WTC11 (cell line): ENCODE measurements around the gene TIMP4. TPM values are rescaled to one million over a fixed set of nuclear protein-coding genes. Genes with fewer than 3 reads are reported as not detected.

Source experiments
- ATAC-seq: fragments of 200-7000 bp; cut with Tn5 transposase; 2 replicates; pipeline ENCODE4 v1.10.0; 2021; ENCODE audit warnings: mild to moderate bottlenecking, moderate library complexity
- CTCF ChIA-PET: fragments of 300-600 bp; sonication (Branson Sonifier 250); formaldehyde crosslinking; loops from one replicate; lab custom pipeline; 2021; ENCODE audit warnings: antibody characterized with exemption; lab: Charles Lee
- POLR2A ChIA-PET: fragments of 350-600 bp; sonication (Branson Sonifier 250); formaldehyde crosslinking; loops from one replicate; lab custom pipeline; 2021; ENCODE audit warnings: antibody characterized with exemption; lab: Charles Lee
- DNase-seq: peaks from one replicate; pipeline ENCODE4 v3.0.0; 2021; ENCODE audit warnings: low spot score
- H3K27ac Mint-ChIP-seq: 2 replicates; pipeline ENCODE4 v1.8.0; 2021; ENCODE audit warnings: mixed read lengths
- H3K27me3 Mint-ChIP-seq: 2 replicates; pipeline ENCODE4 v1.8.0; 2021; ENCODE audit warnings: low read depth, mild to moderate bottlenecking, moderate library complexity, mixed read lengths
- H3K36me3 Mint-ChIP-seq: 2 replicates; pipeline ENCODE4 v1.8.0; 2021; ENCODE audit warnings: mixed read lengths
- H3K4me1 Mint-ChIP-seq: 2 replicates; pipeline ENCODE4 v1.8.0; 2022; ENCODE audit warnings: mixed read lengths
- H3K4me3 Mint-ChIP-seq: 2 replicates; pipeline ENCODE4 v1.8.0; 2021; ENCODE audit warnings: mild to moderate bottlenecking, moderate library complexity, mixed read lengths
- H3K9me3 Mint-ChIP-seq: 2 replicates; pipeline ENCODE4 v1.8.0; 2021; ENCODE audit warnings: mixed read lengths
- AFF4 ChIP-seq: sonication (generic); formaldehyde crosslinking; IDR thresholded peaks from 2 replicates; pipeline ENCODE4 v1.8.1; 2023; ENCODE audit warnings: mild to moderate bottlenecking, missing genetic modification reagents, borderline replicate concordance
- CDX4 ChIP-seq: fragments of 250-450 bp; sonication (Bioruptor Pico); IDR thresholded peaks from 2 replicates; pipeline ENCODE4 v1.9.0; 2021; ENCODE audit warnings: moderate library complexity, mild to moderate bottlenecking, inconsistent platforms, borderline replicate concordance
- FOXJ3 ChIP-seq: sonication (generic); formaldehyde crosslinking; IDR thresholded peaks from 2 replicates; pipeline ENCODE4 v1.9.0; 2021; ENCODE audit warnings: missing genetic modification reagents, mild to moderate bottlenecking, borderline replicate concordance
- FOXK1 ChIP-seq: sonication (generic); formaldehyde crosslinking; IDR thresholded peaks from 2 replicates; pipeline ENCODE4 v1.8.0; 2022; ENCODE audit warnings: mild to moderate bottlenecking, moderate library complexity, missing genetic modification reagents
- FOXP4 ChIP-seq: sonication (generic); formaldehyde crosslinking; IDR thresholded peaks from 2 replicates; pipeline ENCODE4 v1.8.0; 2022; ENCODE audit warnings: mild to moderate bottlenecking, missing genetic modification reagents
- MYBL2 ChIP-seq: sonication (generic); formaldehyde crosslinking; IDR thresholded peaks from 2 replicates; pipeline ENCODE4 v1.8.1; 2023; ENCODE audit warnings: mild to moderate bottlenecking, moderate library complexity, missing genetic modification reagents
- NFE2L1 ChIP-seq: sonication (generic); formaldehyde crosslinking; IDR thresholded peaks from 2 replicates; pipeline ENCODE4 v1.8.1; 2023; ENCODE audit warnings: missing genetic modification reagents
- OVOL2 ChIP-seq: fragments of 250-450 bp; sonication (Bioruptor Pico); IDR thresholded peaks from 2 replicates; pipeline ENCODE4 v1.9.0; 2021; ENCODE audit warnings: mild to moderate bottlenecking, borderline replicate concordance
- SMAD4 ChIP-seq: sonication (generic); formaldehyde crosslinking; IDR thresholded peaks from 2 replicates; pipeline ENCODE4 v1.8.0; 2022; ENCODE audit warnings: mild to moderate bottlenecking, missing genetic modification reagents
- TCF7 ChIP-seq: sonication (generic); formaldehyde crosslinking; IDR thresholded peaks from 2 replicates; pipeline ENCODE4 v1.8.0; 2022; ENCODE audit warnings: mild to moderate bottlenecking, low read depth, missing genetic modification reagents, moderate library complexity
- TEAD4 ChIP-seq: sonication (generic); formaldehyde crosslinking; IDR thresholded peaks from 2 replicates; pipeline ENCODE4 v1.8.0; 2022; ENCODE audit warnings: mild to moderate bottlenecking, missing genetic modification reagents
- USF1 ChIP-seq: sonication (generic); formaldehyde crosslinking; IDR thresholded peaks from 2 replicates; pipeline ENCODE4 v1.8.0; 2022; ENCODE audit warnings: mild to moderate bottlenecking, missing genetic modification reagents
- ZBTB21 ChIP-seq: sonication (generic); formaldehyde crosslinking; IDR thresholded peaks from 2 replicates; pipeline ENCODE4 v1.8.1; 2023; ENCODE audit warnings: mild to moderate bottlenecking, missing genetic modification reagents, borderline replicate concordance
- ZNF121 ChIP-seq: sonication (generic); formaldehyde crosslinking; IDR thresholded peaks from 2 replicates; pipeline ENCODE4 v1.8.0; 2023; ENCODE audit warnings: missing genetic modification reagents
- ZNF263 ChIP-seq: sonication (generic); formaldehyde crosslinking; IDR thresholded peaks from 2 replicates; pipeline ENCODE4 v1.8.1; 2022; ENCODE audit warnings: low read depth, mild to moderate bottlenecking, moderate library complexity, missing genetic modification reagents
- total RNA-seq: library from RNA; stranded (reverse); gene quantifications from 3 replicates; pipeline ENCODE4 v1.2.3, GENCODE V29; 2021
- TF ChIP-seq, protein P1 (sequence below): sonication (generic); formaldehyde crosslinking; IDR thresholded peaks from 2 replicates; pipeline ENCODE4 v1.8.1; 2023; ENCODE audit warnings: mild to moderate bottlenecking, missing genetic modification reagents
- TF ChIP-seq, protein P2 (sequence below): sonication (generic); formaldehyde crosslinking; IDR thresholded peaks from 2 replicates; pipeline ENCODE4 v1.8.1; 2022; ENCODE audit warnings: mild to moderate bottlenecking, missing genetic modification reagents, moderate library complexity, borderline replicate concordance

Gene TIMP4
- total RNA-seq, 1 experiment from 2014 or later = 11.8 TPM

- Mint-ChIP-seq H3K27me3 (no peaks in the 10 kb centered on the region), H3K9me3 (no peaks in the 10 kb centered on the region), H3K4me1 (no peaks in the 10 kb centered on the region), H3K27ac (no peak overlapping the region), H3K4me3 (no peak overlapping the region), H3K36me3 (no peaks in the 10 kb centered on the region)
- CTCF ChIA-PET = interaction anchor here (1.0 to 1.9 kb wide), 4 partner anchors 10 to 293 kb away, joined by 3 to 6 read pairs (median 4); no protein-coding TSS in a partner anchor
- no peak for TF ChIP-seq USF1 (CRISPR knock-in tag)
- no peak for TF ChIP-seq ZNF263 (CRISPR knock-in tag)
- TF ChIP-seq MYBL2 (CRISPR knock-in tag) = no peak
- no peak for TF ChIP-seq OVOL2 (CRISPR knock-in tag)
- no peak for TF ChIP-seq TEAD4 (CRISPR knock-in tag)
- TF ChIP-seq ZNF121 (CRISPR knock-in tag) = no peak
- no peak for TF ChIP-seq SMAD4
- TF ChIP-seq FOXK1 (CRISPR knock-in tag) = no peak
- no peak for TF ChIP-seq TCF7 (CRISPR knock-in tag)
- TF ChIP-seq AFF4 (CRISPR knock-in tag) = no peak
- TF ChIP-seq, protein P1, sequence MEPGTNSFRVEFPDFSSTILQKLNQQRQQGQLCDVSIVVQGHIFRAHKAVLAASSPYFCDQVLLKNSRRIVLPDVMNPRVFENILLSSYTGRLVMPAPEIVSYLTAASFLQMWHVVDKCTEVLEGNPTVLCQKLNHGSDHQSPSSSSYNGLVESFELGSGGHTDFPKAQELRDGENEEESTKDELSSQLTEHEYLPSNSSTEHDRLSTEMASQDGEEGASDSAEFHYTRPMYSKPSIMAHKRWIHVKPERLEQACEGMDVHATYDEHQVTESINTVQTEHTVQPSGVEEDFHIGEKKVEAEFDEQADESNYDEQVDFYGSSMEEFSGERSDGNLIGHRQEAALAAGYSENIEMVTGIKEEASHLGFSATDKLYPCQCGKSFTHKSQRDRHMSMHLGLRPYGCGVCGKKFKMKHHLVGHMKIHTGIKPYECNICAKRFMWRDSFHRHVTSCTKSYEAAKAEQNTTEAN (CRISPR knock-in tag) = no peak
- TF ChIP-seq CDX4 (CRISPR knock-in tag) = no peak
- no peak for TF ChIP-seq NFE2L1 (CRISPR knock-in tag)
- no peak for TF ChIP-seq ZBTB21 (CRISPR knock-in tag)
- TF ChIP-seq, protein P2, sequence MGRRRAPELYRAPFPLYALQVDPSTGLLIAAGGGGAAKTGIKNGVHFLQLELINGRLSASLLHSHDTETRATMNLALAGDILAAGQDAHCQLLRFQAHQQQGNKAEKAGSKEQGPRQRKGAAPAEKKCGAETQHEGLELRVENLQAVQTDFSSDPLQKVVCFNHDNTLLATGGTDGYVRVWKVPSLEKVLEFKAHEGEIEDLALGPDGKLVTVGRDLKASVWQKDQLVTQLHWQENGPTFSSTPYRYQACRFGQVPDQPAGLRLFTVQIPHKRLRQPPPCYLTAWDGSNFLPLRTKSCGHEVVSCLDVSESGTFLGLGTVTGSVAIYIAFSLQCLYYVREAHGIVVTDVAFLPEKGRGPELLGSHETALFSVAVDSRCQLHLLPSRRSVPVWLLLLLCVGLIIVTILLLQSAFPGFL (CRISPR knock-in tag) = no peak
- TF ChIP-seq FOXJ3 (CRISPR knock-in tag) = no peak
- no peak for TF ChIP-seq FOXP4 (CRISPR knock-in tag)
- TF ChIP-seq, all 79 proteins: peak for 0
- POLR2A ChIA-PET = no interaction called here
- ATAC-seq (no peak), DNase-seq (no peak)
Measured at GRCh38 chr3:12186515-12187286, 28.0 kb upstream of the TIMP4 start.
